Suprapubic skin (tissue), 4 donors: ENCODE data around the gene SEMA3D. TPM values are rescaled to one million over a fixed set of nuclear protein-coding genes. Genes with fewer than 3 reads are reported as not detected.

Experiments
- DNase-seq, 2 donors: peaks; one replicate each; pipeline ENCODE4 v3.0.0-alpha.2; 2019; ENCODE audit warnings: low spot score in 2 of 2
- H3K27ac ChIP-seq: fragments of 200-600 bp; sonication (generic); one replicate; pipeline ENCODE4 v1.5.1; 2019
- H3K27me3 ChIP-seq: fragments of 200-600 bp; sonication (generic); one replicate; pipeline ENCODE4 v1.5.1; 2019
- H3K36me3 ChIP-seq: fragments of 200-600 bp; sonication (generic); one replicate; pipeline ENCODE4 v1.5.1; 2019
- H3K4me1 ChIP-seq: fragments of 200-600 bp; sonication (generic); one replicate; pipeline ENCODE4 v1.5.1; 2019
- H3K4me3 ChIP-seq: fragments of 200-600 bp; sonication (generic); one replicate; pipeline ENCODE4 v1.5.1; 2019; ENCODE audit warnings: mild to moderate bottlenecking
- H3K9me3 ChIP-seq: fragments of 200-600 bp; sonication (generic); one replicate; pipeline ENCODE4 v1.5.1; 2019
- EP300 ChIP-seq: sonication (generic); formaldehyde crosslinking; IDR thresholded peaks from one replicate; pipeline ENCODE4 v1.6.1; 2017; ENCODE audit warnings: antibody characterized with exemption
- POLR2A ChIP-seq, 2 donors: fragments of 450-650 bp; IDR thresholded peaks; one replicate each; pipeline ENCODE4 v1.6.1; 2017; ENCODE audit warnings: antibody characterized with exemption in 2 of 2, mild to moderate bottlenecking in 2 of 2, moderate library complexity in 2 of 2
- POLR2AphosphoS5 ChIP-seq, 3 donors: sonication (generic); formaldehyde crosslinking; IDR thresholded peaks; one replicate each; pipeline ENCODE4 v1.6.1; 2017; ENCODE audit warnings: antibody characterized with exemption in 3 of 3
- WGBS: methylation state at CpG from one replicate; pipeline ENCODE4 v1.1.5; 2018; 5-methylcytosine and 5-hydroxymethylcytosine counted together
- total RNA-seq, 4 donors: library from RNA; depleted of rRNA; stranded (reverse); fragments of >200 nt; gene quantifications; one replicate each; pipeline ENCODE4 v1.1.0, GENCODE V29; 2016
- TF ChIP-seq, protein P1 (sequence below), 2 donors: fragments of 200-600 bp in 1 of 2; fragments of 450-650 bp in 1 of 2; sonication (generic) in 1 of 2; IDR thresholded peaks; one replicate each; pipeline ENCODE4 v1.5.1; 2016 to 2019; ENCODE audit warnings: antibody characterized with exemption in 2 of 2, mild to moderate bottlenecking in 1 of 2, moderate library complexity in 1 of 2

Gene SEMA3D
- total RNA-seq, 4 donors from 2014 or later: 1.9 to 5.9 (median 3.6) TPM

DNA sequence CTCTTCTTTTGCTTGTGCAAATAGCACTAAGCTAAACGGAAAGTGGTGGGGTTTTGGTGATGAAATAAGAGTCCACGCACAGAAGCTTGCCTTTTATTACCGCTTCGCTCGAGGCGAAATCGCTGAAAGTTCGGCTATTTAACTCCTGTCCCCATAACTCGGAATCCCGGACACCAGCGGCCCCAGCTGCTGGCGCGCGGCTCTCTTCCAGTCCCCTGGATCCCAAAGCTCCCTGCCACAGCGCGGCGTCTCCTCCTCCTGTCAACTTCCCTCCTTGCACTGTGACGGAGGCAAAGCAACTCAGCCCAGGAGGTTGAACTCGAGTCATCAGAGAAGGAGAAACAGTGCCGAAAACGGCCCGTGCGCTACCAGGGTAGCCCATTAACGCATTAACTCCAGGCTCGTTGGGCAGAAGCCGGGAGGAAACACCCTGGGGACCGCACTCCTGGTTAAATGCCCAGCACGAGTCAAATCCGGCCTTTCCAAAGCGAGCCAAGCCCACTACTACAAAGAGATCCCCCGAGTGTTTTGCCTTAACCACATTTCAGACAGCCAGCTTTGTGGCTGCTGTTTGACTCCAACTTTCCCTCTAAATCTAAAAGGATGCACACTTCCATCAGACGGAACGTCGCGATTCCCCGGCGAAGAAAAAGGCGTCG is 1.3 kb downstream of the SEMA3D start:
- no peak for TF ChIP-seq EP300
- TF ChIP-seq, protein P1, sequence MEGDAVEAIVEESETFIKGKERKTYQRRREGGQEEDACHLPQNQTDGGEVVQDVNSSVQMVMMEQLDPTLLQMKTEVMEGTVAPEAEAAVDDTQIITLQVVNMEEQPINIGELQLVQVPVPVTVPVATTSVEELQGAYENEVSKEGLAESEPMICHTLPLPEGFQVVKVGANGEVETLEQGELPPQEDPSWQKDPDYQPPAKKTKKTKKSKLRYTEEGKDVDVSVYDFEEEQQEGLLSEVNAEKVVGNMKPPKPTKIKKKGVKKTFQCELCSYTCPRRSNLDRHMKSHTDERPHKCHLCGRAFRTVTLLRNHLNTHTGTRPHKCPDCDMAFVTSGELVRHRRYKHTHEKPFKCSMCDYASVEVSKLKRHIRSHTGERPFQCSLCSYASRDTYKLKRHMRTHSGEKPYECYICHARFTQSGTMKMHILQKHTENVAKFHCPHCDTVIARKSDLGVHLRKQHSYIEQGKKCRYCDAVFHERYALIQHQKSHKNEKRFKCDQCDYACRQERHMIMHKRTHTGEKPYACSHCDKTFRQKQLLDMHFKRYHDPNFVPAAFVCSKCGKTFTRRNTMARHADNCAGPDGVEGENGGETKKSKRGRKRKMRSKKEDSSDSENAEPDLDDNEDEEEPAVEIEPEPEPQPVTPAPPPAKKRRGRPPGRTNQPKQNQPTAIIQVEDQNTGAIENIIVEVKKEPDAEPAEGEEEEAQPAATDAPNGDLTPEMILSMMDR (IDR thresholded peaks at IDR 0.05): no peak
- TF ChIP-seq POLR2AphosphoS5 (IDR thresholded peaks at IDR 0.05): no peak
- TF ChIP-seq POLR2A (IDR thresholded peaks at IDR 0.05): no peak
- Histone ChIP-seq H3K4me1 (peaks cover 24% of the 10 kb centered on the region), H3K9me3 (no peaks in the 10 kb centered on the region), H3K27ac (peak overlapping the region; percentile 70), H3K27me3 (peaks cover 21% of the 10 kb centered on the region), H3K36me3 (no peaks in the 10 kb centered on the region), H3K4me3 (peak overlapping the region; percentile 59)
- peak; percentile 80 to 88 for DNase-seq
- WGBS: 1% methylated on average over 35 of the region's 39 CpGs

DNA sequence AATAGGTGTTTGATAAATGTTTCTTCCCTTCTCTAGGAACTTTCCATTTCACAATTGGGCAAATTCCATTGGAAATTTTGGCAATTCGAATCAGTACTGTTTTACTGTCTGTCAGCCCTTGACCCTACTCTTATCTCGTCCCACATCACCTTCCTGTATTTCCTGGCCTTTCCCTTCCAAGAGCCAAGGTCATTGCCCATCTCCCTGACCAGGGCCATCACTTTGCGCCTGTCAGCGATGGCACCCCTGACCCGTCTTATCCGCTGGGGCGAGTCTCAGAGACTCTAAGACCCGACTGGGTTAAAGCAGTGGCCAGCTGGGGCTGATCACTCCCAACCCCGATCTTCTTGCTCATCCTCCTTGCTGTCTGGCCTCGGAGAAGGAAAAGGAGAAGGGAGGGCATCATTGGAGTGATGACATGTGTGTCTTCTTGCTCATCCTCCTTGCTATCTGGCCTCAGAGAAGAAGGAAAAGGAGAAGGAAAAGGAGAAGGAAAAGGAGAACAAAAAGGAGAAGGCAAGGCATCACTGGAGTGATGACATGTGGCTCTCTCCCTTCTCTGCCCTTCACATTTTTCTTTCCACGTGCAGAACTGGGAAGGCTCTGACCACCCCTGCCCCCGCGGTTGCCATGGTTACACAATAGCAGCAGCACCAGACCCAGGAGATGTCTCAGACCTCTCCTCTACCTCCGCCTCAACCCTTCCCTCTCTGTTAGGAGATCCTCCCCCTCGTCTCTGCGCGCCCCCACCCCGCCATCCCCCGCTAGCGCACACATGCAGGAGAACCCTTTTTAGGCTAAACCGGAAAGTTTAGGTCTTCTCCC is 2.0 kb downstream of the SEMA3D start:
- H3K4me3 ChIP-seq: peak overlapping the region; percentile 59
- H3K27ac ChIP-seq: peak overlapping the region; percentile 70
- no peaks in the 10 kb centered on the region for H3K36me3 ChIP-seq
- 31% methylated on average over 21 of the region's 21 CpGs for WGBS
- H3K4me1 ChIP-seq: peaks cover 24% of the 10 kb centered on the region
- peak in 1 of 2 donors; percentile 81 for DNase-seq
- H3K27me3 ChIP-seq: peaks cover 21% of the 10 kb centered on the region
- TF ChIP-seq POLR2AphosphoS5 (IDR thresholded peaks at IDR 0.05) (no peak), POLR2A (IDR thresholded peaks at IDR 0.05) (no peak), EP300 (no peak)
- TF ChIP-seq, protein P1 (IDR thresholded peaks at IDR 0.05): no peak
- H3K9me3 ChIP-seq: no peaks in the 10 kb centered on the region

DNA sequence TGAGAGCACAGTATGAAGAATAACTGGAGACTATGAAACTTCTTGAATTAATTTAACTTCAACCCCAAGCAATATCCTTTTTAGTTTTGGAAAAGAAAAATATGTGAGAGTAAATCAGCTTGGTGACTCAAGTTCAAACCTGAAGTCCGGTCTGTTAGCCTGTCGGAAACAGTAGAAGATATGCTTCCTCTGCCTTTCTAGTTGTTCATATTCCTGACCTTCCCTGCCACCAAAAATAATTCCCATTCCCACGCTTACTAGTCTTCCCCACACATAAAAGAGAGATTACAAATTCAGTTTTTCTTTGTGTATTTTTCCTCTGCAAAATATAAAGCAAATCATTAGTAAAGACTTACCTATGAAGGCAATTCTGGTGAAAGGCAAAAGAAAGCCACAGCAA is 3.6 kb downstream of the SEMA3D start:
- WGBS: 85% methylated on average over 3 of the region's 3 CpGs
- Histone ChIP-seq H3K9me3 (no peaks in the 10 kb centered on the region), H3K4me1 (peaks cover 24% of the 10 kb centered on the region), H3K36me3 (no peaks in the 10 kb centered on the region), H3K27me3 (peaks cover 21% of the 10 kb centered on the region), H3K27ac (no peak overlapping the region), H3K4me3 (no peak overlapping the region)
- DNase-seq: no peak
- TF ChIP-seq EP300 (no peak), POLR2AphosphoS5 (IDR thresholded peaks at IDR 0.05) (no peak), POLR2A (IDR thresholded peaks at IDR 0.05) (no peak)
- TF ChIP-seq, protein P1 (IDR thresholded peaks at IDR 0.05): no peak

DNA sequence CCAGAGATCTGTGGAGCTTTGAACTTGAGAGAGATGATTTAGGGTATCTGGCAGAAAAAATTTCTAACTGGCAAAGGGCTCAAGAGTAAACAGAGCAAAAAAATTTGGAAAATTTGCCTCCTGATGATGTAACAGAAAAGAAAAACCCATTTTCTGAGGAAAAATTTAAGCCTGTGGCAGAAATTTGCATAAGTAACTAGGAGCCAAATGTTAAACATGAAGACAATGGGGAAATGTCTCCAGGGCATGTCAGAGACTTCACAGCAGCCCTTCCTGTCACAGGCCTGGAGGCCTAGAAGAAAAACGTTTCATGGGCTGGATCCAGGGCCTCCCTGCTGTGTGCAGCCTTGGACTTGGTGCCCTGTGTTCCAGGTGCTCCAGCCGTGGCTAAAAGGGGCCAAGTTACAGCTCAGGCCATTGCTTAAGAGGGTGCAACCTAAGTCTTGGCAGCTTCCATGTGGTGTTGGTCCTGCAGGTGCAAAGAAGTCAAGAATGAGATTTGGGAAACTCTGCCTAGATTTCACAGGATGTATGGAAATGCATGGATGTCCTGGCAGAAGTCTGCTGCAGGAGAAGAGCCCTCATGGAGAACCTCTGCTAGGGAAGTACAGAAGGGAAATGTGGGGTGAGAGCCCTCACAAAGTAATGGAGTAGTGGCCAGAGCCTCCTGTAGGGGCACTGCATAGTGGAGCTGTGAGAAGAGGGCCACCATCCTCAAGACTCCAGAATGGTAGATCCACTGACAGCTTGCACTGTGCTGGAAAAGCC is 8.1 kb downstream of the SEMA3D start:
- Histone ChIP-seq H3K9me3 (no peaks in the 10 kb centered on the region), H3K36me3 (no peaks in the 10 kb centered on the region), H3K27ac (no peak overlapping the region), H3K4me1 (no peaks in the 10 kb centered on the region), H3K27me3 (no peaks in the 10 kb centered on the region), H3K4me3 (no peak overlapping the region)
- TF ChIP-seq POLR2A (IDR thresholded peaks at IDR 0.05) (no peak), POLR2AphosphoS5 (IDR thresholded peaks at IDR 0.05) (no peak), EP300 (no peak)
- TF ChIP-seq, protein P1 (IDR thresholded peaks at IDR 0.05): no peak
- 36% methylated on average over 2 of the region's 2 CpGs for WGBS
- DNase-seq: no peak
